H9 (cell line): ENCODE measurements around the gene TTYH2. TPM values are rescaled to one million over a fixed set of nuclear protein-coding genes. Genes with fewer than 3 reads are reported as not detected.
A peak's percentile ranks its signal among the peaks of the same experiment; 100 is the strongest.

ENCODE experiments used
- DNase-seq: peaks from one replicate; pipeline ENCODE4 v3.0.0-alpha.2; 2017
- H2AFZ ChIP-seq: one replicate; pipeline ENCODE4 v1.6.1; 2013; ENCODE audit warnings: mild to moderate bottlenecking, low read length, control low read depth, moderate library complexity
- H2AK5ac ChIP-seq: 2 replicates; pipeline ENCODE4 v1.6.1; 2013; ENCODE audit warnings: low read length, control low read depth, mixed read lengths; ENCODE audit not compliant: insufficient read length
- H2BK120ac ChIP-seq: one replicate; pipeline ENCODE4 v1.6.1; 2013; ENCODE audit warnings: low read depth, mild to moderate bottlenecking, low read length, control low read depth, inconsistent platforms; ENCODE audit not compliant: poor library complexity, severe bottlenecking
- H2BK12ac ChIP-seq: 2 replicates; pipeline ENCODE4 v1.6.1; 2013; ENCODE audit warnings: low read length, control low read depth, mixed read lengths, low read depth; ENCODE audit not compliant: insufficient read length
- H2BK15ac ChIP-seq: 2 replicates; pipeline ENCODE4 v1.6.1; 2013; ENCODE audit warnings: low read depth, low read length, control low read depth
- H2BK20ac ChIP-seq: one replicate; pipeline ENCODE4 v1.6.1; 2013; ENCODE audit warnings: low read depth, mild to moderate bottlenecking, low read length, control low read depth, inconsistent platforms; ENCODE audit not compliant: poor library complexity, severe bottlenecking
- H2BK5ac ChIP-seq: 2 replicates; pipeline ENCODE4 v1.6.1; 2013; ENCODE audit warnings: low read length, control low read depth, mixed read lengths; ENCODE audit not compliant: insufficient read length
- H3K14ac ChIP-seq: 2 replicates; pipeline ENCODE4 v1.6.1; 2013; ENCODE audit warnings: low read length, control low read depth; ENCODE audit not compliant: insufficient read depth
- H3K18ac ChIP-seq: 2 replicates; pipeline ENCODE4 v1.6.1; 2013; ENCODE audit warnings: low read depth, mild to moderate bottlenecking, mixed read lengths, low read length, control low read depth; ENCODE audit not compliant: insufficient read length
- H3K23ac ChIP-seq: 2 replicates; pipeline ENCODE4 v1.6.1; 2013; ENCODE audit warnings: low read length, control low read depth, mixed read lengths, low read depth; ENCODE audit not compliant: insufficient read length
- H3K23me2 ChIP-seq: 2 replicates; pipeline ENCODE4 v1.6.1; 2013; ENCODE audit warnings: low read depth, mild to moderate bottlenecking, mixed read lengths, low read length, control low read depth; ENCODE audit not compliant: insufficient read length, poor library complexity, severe bottlenecking
- H3K27ac ChIP-seq: 2 replicates; pipeline ENCODE4 v1.5.1; 2013; ENCODE audit warnings: low read length, control low read depth, mixed read lengths, low read depth; ENCODE audit not compliant: insufficient read length
- H3K27me3 ChIP-seq: 2 replicates; pipeline ENCODE4 v1.6.1; 2013; ENCODE audit warnings: low read length, control low read depth, inconsistent platforms; ENCODE audit not compliant: insufficient read depth
- H3K4ac ChIP-seq: 2 replicates; pipeline ENCODE4 v1.6.1; 2013; ENCODE audit warnings: low read depth, mild to moderate bottlenecking, control low read depth, inconsistent platforms, low read length, moderate library complexity
- H3K4me1 ChIP-seq: 2 replicates; pipeline ENCODE4 v1.6.1; 2013; ENCODE audit warnings: low read length, control low read depth, inconsistent platforms; ENCODE audit not compliant: insufficient read depth
- H3K4me2 ChIP-seq: 2 replicates; pipeline ENCODE4 v1.6.1; 2013; ENCODE audit warnings: low read length, control low read depth, mixed read lengths; ENCODE audit not compliant: insufficient read length, insufficient read depth
- H3K56ac ChIP-seq: 2 replicates; pipeline ENCODE4 v1.6.1; 2013; ENCODE audit warnings: low read depth, mild to moderate bottlenecking, mixed read lengths, low read length, control low read depth; ENCODE audit not compliant: insufficient read length
- H3K79me1 ChIP-seq: 2 replicates; pipeline ENCODE4 v1.6.1; 2013; ENCODE audit warnings: low read depth, mild to moderate bottlenecking, moderate library complexity, low read length, control low read depth, inconsistent platforms; ENCODE audit not compliant: insufficient read depth, poor library complexity, severe bottlenecking
- H3K79me2 ChIP-seq: 2 replicates; pipeline ENCODE4 v1.6.1; 2013; ENCODE audit warnings: low read length, control low read depth, inconsistent platforms; ENCODE audit not compliant: insufficient read depth
- H3K9ac ChIP-seq: 2 replicates; pipeline ENCODE4 v1.6.1; 2013; ENCODE audit warnings: low read length, control low read depth, mixed read lengths; ENCODE audit not compliant: insufficient read length; ENCODE audit errors: extremely low read depth
- H3K9me3 ChIP-seq: one replicate; pipeline ENCODE4 v1.6.1; 2013; ENCODE audit warnings: low read depth, low read length, inconsistent platforms; ENCODE audit not compliant: control insufficient read depth
- H3T11ph ChIP-seq: one replicate; pipeline ENCODE4 v1.6.1; 2013; ENCODE audit warnings: mild to moderate bottlenecking, low read length, control low read depth, inconsistent platforms
- H4K20me1 ChIP-seq: one replicate; pipeline ENCODE4 v1.6.1; 2013; ENCODE audit not compliant: control insufficient read depth, insufficient read length, insufficient read depth
- H4K5ac ChIP-seq: 2 replicates; pipeline ENCODE4 v1.6.1; 2013; ENCODE audit warnings: low read depth, mild to moderate bottlenecking, mixed read lengths, low read length, control low read depth; ENCODE audit not compliant: insufficient read length
- H4K8ac ChIP-seq: replicated peaks from 2 replicates; pipeline ENCODE4 v1.6.1; 2013; ENCODE audit warnings: low read length, control low read depth, mixed read lengths, low read depth; ENCODE audit not compliant: insufficient read length
- H4K91ac ChIP-seq: 2 replicates; pipeline ENCODE4 v1.6.1; 2013; ENCODE audit warnings: low read depth, mild to moderate bottlenecking, moderate library complexity, mixed read lengths, low read length, control low read depth; ENCODE audit not compliant: insufficient read length
- H3K27ac Mint-ChIP-seq, 3 experiments: 2 replicates in 2 of 3; 3 replicates in 1 of 3; pipeline ENCODE4 v1.8.0; 2020 to 2021; ENCODE audit warnings: mixed read lengths in 3 of 3, mild to moderate bottlenecking in 1 of 3, moderate library complexity in 1 of 3
- H3K27me3 Mint-ChIP-seq: 2 replicates; pipeline ENCODE4 v1.8.0; 2021; ENCODE audit warnings: low read depth, mild to moderate bottlenecking, moderate library complexity, mixed read lengths
- H3K36me3 Mint-ChIP-seq, 3 experiments: 2 replicates in 2 of 3; 3 replicates in 1 of 3; pipeline ENCODE4 v1.8.0; 2020 to 2021; ENCODE audit warnings: low read depth in 3 of 3, mixed read lengths in 3 of 3; ENCODE audit not compliant: insufficient read depth in 1 of 3
- H3K4me1 Mint-ChIP-seq, 2 experiments: 2 replicates each; pipeline ENCODE4 v1.8.0; 2020; ENCODE audit warnings: mixed read lengths in 2 of 2
- H3K4me3 Mint-ChIP-seq, 2 experiments: 2 replicates in 1 of 2; 3 replicates in 1 of 2; pipeline ENCODE4 v1.8.0; 2020 to 2021; ENCODE audit warnings: mild to moderate bottlenecking in 2 of 2, mixed read lengths in 2 of 2, moderate library complexity in 1 of 2
- H3K9me3 Mint-ChIP-seq, 2 experiments: 2 replicates in 1 of 2; 3 replicates in 1 of 2; pipeline ENCODE4 v1.8.0; 2020; ENCODE audit warnings: mild to moderate bottlenecking in 2 of 2, mixed read lengths in 2 of 2, moderate library complexity in 1 of 2
- CTCF ChIP-seq: fragments of 200-600 bp; sonication (generic); conservative IDR thresholded peaks from 3 replicates; pipeline ENCODE4 v1.8.0; 2021; ENCODE audit warnings: antibody characterized with exemption, mild to moderate bottlenecking
- whole genome bisulfite sequencing: extraction: QIAGEN DNeasy Blood & Tissue Kit; methylation state at CpG from one replicate; pipeline ENCODE4 v1.1.7; 2013; ENCODE audit warnings: missing lambda C conversion rate, low lambda C conversion rate, mixed read lengths; ENCODE audit not compliant: insufficient read length; ENCODE audit errors: extremely low coverage; 5-methylcytosine and 5-hydroxymethylcytosine counted together
- total RNA-seq: library from RNA; stranded (reverse); gene quantifications from 2 replicates; pipeline ENCODE4 v1.2.1, GENCODE V29; 2021

Gene TTYH2
- total RNA-seq, 1 experiment from 2014 or later = 1.6 TPM

- Mint-ChIP-seq H3K4me1 (peaks cover 35 to 54% of the 10 kb centered on the region in 2 experiments), H3K4me3 (peak overlapping the region; percentile 99 to 100), H3K27ac (peak overlapping the region; percentile 3 to 91 (median 85); a peak in 5 of 7 replicates), H3K27me3 (peaks cover 21% of the 10 kb centered on the region), H3K9me3 (peaks cover 3% of the 10 kb centered on the region in 2 experiments; a peak in 3 of 5 replicates), H3K36me3 (peaks cover 44 to 65% (median 65%) of the 10 kb centered on the region in 3 experiments)
- Histone ChIP-seq H2AK5ac (no peak overlapping the region), H3T11ph (no peak overlapping the region), H3K4me1 (peaks cover 3% of the 10 kb centered on the region; the same call in 1 of the 2 replicates), H3K27me3 (no peaks in the 10 kb centered on the region; the same call in 1 of the 2 replicates), H2BK20ac (no peak overlapping the region), H3K4me2 (peak overlapping the region; percentile 82), H2BK15ac (no peak overlapping the region), H3K14ac (no peak overlapping the region), H2BK120ac (no peak overlapping the region), H2BK12ac (no peak overlapping the region), H4K5ac (no peak overlapping the region), H3K9me3 (no peaks in the 10 kb centered on the region), H4K8ac (no peak overlapping the region), H3K79me1 (peaks cover 5% of the 10 kb centered on the region), H4K91ac (no peak overlapping the region), H3K9ac (peak overlapping the region; percentile 95), H2BK5ac (no peak overlapping the region), H3K23me2 (peaks cover 8% of the 10 kb centered on the region), H3K56ac (no peak overlapping the region), H2AFZ (no peak overlapping the region), H3K23ac (no peak overlapping the region), H4K20me1 (peaks cover 2% of the 10 kb centered on the region), H3K4ac (no peak overlapping the region), H3K27ac (no peak overlapping the region), H3K79me2 (peaks cover 22% of the 10 kb centered on the region; the same call in 1 of the 2 replicates), H3K18ac (no peak overlapping the region)
- no peak for DNase-seq
- WGBS = no CpG with 5 or more reads among the region's 3 CpGs
- TF ChIP-seq CTCF = no peak
Measured at GRCh38 chr17:74205274-74205673, 8.1 kb upstream of the TTYH2 start.
